Measurements from ENCODE around the gene SEMA3C.

SEMA3C gene

DNA sequence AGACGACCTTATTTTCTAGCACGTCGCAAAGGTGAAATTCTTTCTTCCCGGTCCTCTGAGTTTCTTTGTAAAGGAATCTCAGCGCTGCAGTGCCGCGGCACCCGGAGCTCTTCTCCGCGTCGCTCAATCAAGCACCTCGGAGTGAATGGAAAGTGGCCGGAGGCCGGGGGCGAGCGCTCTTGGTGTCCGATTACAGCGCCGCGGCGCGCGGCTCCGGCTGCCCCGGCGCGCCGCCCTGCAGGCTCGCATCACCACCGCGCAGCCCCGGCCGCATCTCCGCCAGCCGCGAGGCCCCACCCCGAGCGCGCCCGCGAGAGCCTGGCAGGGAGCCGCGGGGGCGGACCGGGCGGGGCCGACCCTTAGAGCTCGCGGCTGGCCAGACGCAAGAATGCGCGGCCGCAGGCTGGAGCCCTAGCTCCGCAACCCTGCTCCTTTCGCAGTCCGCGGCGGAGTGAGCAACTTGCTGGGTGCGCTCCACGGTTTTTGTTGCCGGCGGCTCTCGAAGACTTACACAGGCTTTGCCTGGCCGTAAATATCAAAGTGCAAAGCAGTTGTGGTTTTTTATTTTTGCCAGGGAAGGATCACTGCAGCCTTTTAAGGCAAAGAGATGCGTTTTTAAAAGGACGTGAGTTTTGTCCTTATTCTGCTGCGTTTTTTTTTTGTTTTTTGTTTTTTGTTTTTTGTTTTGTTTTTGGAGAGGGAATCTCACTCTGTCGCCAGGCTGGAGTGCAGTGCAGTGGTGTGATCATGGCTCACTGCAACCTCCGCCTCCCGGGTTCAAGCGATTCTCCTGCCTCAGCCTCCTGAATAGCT is at the start of gene SEMA3C:
SEMA3C (minus strand) TSS at position 143 of the 813 bp plus-strand sequence. CDS start 2,270 bp downstream, outside the sequence.
- Histone ChIP-seq H3K9me3 (ENCODE audit: low read length) (no peaks in the 10 kb centered on the region), H3K4me3 (ENCODE audit: low read length) (peak within 1 kb of the TSS; percentile 83), H2AFZ (ENCODE audit: low read depth, low read length) (peak within 1 kb of the TSS; percentile 78), H3K4me1 (ENCODE audit: insufficient read depth, low read length) (peaks cover 9% of the 10 kb centered on the region), H3K27me3 (ENCODE audit: insufficient read depth, low read length) (no peaks in the 10 kb centered on the region), H3K36me3 (ENCODE audit: insufficient read depth, low read length) (no peaks in the 10 kb centered on the region)

DNA sequence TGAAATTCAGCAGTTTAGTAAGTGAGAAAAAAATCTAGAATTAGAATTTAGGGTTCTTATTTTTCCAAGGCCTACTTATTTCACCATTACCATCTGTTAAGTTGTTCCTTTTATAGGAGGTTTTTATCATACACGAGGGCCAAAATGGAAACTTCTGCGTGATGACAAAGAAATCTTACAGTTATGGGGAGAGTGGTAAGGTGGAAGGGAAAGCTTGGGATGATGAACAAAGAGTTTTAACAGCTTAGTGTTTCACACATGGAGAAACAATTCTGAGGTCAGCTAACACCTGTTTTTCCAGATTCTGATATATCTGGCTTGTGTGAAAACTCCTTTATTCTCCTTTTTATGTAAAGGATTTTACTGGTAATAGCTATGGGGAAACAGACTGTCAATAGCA is 49.8 kb upstream of the SEMA3C start:
- Histone ChIP-seq H3K4me1 (ENCODE audit: insufficient read depth, low read length) (no peaks in the 10 kb centered on the region), H3K36me3 (ENCODE audit: insufficient read depth, low read length) (no peaks in the 10 kb centered on the region), H3K4me3 (ENCODE audit: low read length) (no peak overlapping the region), H3K9me3 (ENCODE audit: low read length) (no peaks in the 10 kb centered on the region), H3K27me3 (ENCODE audit: insufficient read depth, low read length) (no peaks in the 10 kb centered on the region), H2AFZ (ENCODE audit: low read depth, low read length) (no peak overlapping the region)

DNA sequence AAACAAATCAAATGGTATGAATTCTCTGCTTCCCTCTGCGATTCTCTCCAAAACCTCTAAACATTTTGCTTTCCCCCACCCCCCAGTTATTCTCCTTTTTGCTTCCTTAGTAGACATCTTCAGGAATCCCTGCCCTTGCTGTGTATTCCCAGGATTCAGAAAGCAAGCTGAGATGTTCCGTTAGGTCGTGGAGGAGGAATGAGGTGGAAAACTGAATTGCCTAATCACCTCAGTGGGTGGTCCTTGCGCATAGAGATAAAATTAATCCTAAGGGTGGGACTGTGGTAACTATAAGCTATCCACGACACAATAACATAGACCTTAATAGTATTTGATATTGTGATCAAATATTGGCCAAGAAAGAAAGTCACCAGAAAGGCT is 49.1 kb upstream of the SEMA3C start:
- no peak overlapping the region for H2AFZ ChIP-seq (ENCODE audit: low read depth, low read length)
- H3K36me3 ChIP-seq (ENCODE audit: insufficient read depth, low read length) = no peaks in the 10 kb centered on the region
- H3K27me3 ChIP-seq (ENCODE audit: insufficient read depth, low read length) = no peaks in the 10 kb centered on the region
- H3K4me3 ChIP-seq (ENCODE audit: low read length) = no peak overlapping the region
- H3K4me1 ChIP-seq (ENCODE audit: insufficient read depth, low read length) = no peaks in the 10 kb centered on the region
- H3K9me3 ChIP-seq (ENCODE audit: low read length) = no peaks in the 10 kb centered on the region

DNA sequence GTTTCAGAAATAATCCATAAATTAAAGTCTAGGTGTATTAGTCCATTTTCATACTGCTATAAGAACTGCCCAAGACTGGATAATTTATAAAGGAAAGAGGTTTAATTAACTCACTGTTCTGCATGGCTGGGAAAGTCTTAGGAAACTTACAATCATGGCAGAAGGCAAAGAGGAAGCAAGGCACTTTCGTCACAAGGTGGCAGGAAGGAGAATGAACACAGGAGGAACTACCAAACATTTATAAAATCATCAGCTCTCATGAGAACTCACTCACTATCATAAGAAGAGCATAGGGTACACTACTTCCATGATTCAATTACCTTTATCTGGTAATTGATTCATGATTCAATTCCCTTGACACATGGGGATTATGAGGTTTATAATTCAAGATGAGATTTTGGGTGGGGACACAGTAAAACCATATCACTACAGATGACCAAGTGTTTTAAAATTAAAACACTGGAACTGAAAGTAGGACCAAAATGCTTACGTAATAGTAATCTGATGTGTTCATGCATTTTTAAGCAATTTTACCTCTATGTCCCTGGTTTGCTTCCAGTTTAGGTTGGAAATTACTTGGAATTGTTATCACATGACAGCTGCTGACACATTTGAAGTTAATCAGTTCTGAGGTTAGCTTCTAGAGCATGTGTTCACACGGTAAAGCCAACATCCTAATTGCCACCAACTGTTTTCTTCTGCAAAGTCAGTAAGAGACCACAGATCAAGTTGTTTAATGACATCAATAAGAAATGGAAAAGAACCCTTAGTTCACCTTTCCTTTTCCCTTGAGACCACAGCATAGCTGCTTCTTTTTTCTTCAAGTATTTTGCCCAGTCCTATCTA is 48.4 kb upstream of the SEMA3C start:
- Histone ChIP-seq H3K36me3 (ENCODE audit: insufficient read depth, low read length) (no peaks in the 10 kb centered on the region), H3K27me3 (ENCODE audit: insufficient read depth, low read length) (no peaks in the 10 kb centered on the region), H3K9me3 (ENCODE audit: low read length) (no peaks in the 10 kb centered on the region), H2AFZ (ENCODE audit: low read depth, low read length) (no peak overlapping the region), H3K4me3 (ENCODE audit: low read length) (no peak overlapping the region), H3K4me1 (ENCODE audit: insufficient read depth, low read length) (no peaks in the 10 kb centered on the region)

DNA sequence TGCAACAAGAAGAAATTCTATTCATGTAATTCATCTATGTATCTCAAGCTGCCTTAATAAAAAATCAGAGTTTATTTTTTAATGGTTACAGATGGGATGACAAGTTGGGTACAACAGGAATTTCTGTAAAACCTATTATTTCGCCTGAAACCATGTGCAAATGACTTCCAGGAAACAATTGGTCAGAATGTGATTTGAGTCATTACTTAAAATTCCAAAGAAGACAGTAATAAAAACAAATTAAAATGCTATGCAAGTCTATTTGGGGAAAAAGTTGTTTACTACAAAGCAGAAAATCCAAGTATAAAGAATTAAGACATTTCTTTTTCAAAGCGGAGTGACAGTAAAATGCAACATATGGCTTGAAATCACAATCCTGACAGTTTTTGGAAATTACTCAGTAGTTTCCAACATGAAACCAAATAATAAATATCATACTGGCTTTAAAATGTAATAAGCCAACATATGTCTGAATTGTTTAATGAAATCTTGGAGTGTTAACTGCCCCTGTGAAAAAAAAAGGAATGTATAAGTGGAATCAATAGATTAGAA is 41.5 kb upstream of the SEMA3C start:
- Histone ChIP-seq H3K9me3 (ENCODE audit: low read length) (no peaks in the 10 kb centered on the region), H2AFZ (ENCODE audit: low read depth, low read length) (no peak overlapping the region), H3K4me3 (ENCODE audit: low read length) (no peak overlapping the region), H3K27me3 (ENCODE audit: insufficient read depth, low read length) (no peaks in the 10 kb centered on the region), H3K36me3 (ENCODE audit: insufficient read depth, low read length) (no peaks in the 10 kb centered on the region), H3K4me1 (ENCODE audit: insufficient read depth, low read length) (no peaks in the 10 kb centered on the region)

DNA sequence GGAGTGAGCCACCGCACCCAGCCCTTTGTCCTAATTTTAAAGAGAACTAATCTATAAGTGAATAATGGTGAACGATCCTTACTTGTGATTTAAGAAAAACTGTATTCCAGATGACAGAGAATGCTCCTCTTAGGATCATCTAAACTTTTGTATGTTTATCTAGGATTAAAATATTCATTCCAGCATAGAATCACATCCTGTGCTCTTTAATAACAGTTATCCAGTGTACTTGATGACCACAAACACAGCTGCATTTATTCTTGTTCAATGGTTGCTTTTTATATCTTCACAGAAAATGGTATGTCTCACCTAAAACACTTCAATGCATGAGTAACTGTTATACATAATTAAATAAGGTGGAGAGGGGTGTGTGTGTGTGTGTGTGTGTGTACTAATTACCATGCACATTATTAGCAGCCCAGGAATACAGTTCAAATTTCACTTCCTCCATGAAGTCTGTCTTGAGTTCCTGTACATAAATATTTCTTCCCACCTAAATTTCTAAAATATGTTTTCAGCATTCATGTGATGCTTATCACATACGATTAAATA is 38.5 kb upstream of the SEMA3C start:
- no peak overlapping the region for H3K4me3 ChIP-seq (ENCODE audit: low read length)
- H3K36me3 ChIP-seq (ENCODE audit: insufficient read depth, low read length) = no peaks in the 10 kb centered on the region
- no peaks in the 10 kb centered on the region for H3K27me3 ChIP-seq (ENCODE audit: insufficient read depth, low read length)
- no peak overlapping the region for H2AFZ ChIP-seq (ENCODE audit: low read depth, low read length)
- H3K9me3 ChIP-seq (ENCODE audit: low read length) = no peaks in the 10 kb centered on the region
- H3K4me1 ChIP-seq (ENCODE audit: insufficient read depth, low read length) = no peaks in the 10 kb centered on the region

DNA sequence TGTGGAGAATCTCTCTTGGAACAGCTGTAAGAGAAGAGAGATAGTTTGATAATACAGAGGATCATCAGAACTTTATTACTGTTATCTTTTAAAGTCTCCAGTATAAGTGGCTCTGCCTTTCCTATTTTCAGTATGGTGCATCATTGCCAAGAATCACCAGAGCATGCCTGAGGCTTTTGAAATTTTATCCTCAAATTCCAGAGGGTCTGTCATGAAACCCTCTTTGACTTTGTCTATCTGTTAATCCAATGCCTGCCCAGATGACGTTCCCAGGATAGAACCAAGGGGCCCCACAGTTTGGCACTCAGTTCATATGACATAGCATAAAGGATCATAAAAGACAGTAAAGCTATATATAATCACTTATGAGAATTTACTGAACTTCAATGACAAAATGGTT is 35.3 kb upstream of the SEMA3C start:
- Histone ChIP-seq H3K4me1 (ENCODE audit: insufficient read depth, low read length) (no peaks in the 10 kb centered on the region), H3K4me3 (ENCODE audit: low read length) (no peak overlapping the region), H3K27me3 (ENCODE audit: insufficient read depth, low read length) (no peaks in the 10 kb centered on the region), H2AFZ (ENCODE audit: low read depth, low read length) (no peak overlapping the region), H3K9me3 (ENCODE audit: low read length) (no peaks in the 10 kb centered on the region), H3K36me3 (ENCODE audit: insufficient read depth, low read length) (no peaks in the 10 kb centered on the region)

DNA sequence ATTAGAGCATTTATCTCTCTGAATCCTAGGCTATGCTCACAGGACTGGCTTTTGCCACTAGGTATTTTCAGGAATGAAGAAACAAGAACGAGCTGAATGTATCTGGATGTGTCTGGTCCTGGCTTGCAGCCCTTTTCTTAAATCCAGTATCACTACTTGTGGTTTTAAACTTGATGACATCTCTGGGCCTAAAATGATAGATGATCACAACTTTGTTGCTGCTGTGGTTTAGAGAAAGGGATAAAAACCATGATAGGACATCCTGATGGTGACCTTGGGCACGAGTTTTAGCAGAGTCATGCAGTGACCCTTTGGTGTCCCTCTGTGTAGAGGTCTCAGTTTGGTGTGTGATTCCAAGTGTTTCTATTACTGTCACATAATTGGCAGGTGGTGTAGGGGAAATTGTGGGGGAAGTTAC is 31.7 kb upstream of the SEMA3C start:
- H3K4me3 ChIP-seq (ENCODE audit: low read length) = no peak overlapping the region
- H3K4me1 ChIP-seq (ENCODE audit: insufficient read depth, low read length) = no peaks in the 10 kb centered on the region
- H2AFZ ChIP-seq (ENCODE audit: low read depth, low read length) = no peak overlapping the region
- no peaks in the 10 kb centered on the region for H3K9me3 ChIP-seq (ENCODE audit: low read length)
- no peaks in the 10 kb centered on the region for H3K36me3 ChIP-seq (ENCODE audit: insufficient read depth, low read length)
- H3K27me3 ChIP-seq (ENCODE audit: insufficient read depth, low read length) = no peaks in the 10 kb centered on the region

DNA sequence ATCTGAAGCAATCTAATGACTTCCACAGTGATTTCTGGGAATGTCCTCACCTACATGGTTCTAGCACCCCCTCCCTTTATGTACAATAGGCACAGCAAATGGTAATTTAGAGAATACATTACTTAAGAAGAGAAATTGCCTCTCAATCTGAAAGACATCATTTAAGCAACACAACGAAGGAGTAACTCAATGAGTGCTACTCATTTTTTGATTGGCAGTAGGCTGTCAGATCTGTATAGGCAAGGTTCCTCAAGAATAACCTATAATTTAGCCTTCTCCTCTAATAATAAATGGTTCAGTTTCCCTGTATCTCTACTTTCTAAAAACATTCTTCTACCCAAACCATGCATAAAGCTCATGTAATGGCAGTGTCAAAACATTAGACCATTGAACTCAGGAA is 30.6 kb upstream of the SEMA3C start:
- no peak overlapping the region for H2AFZ ChIP-seq (ENCODE audit: low read depth, low read length)
- H3K36me3 ChIP-seq (ENCODE audit: insufficient read depth, low read length) = no peaks in the 10 kb centered on the region
- H3K9me3 ChIP-seq (ENCODE audit: low read length) = no peaks in the 10 kb centered on the region
- no peaks in the 10 kb centered on the region for H3K27me3 ChIP-seq (ENCODE audit: insufficient read depth, low read length)
- H3K4me3 ChIP-seq (ENCODE audit: low read length) = no peak overlapping the region
- H3K4me1 ChIP-seq (ENCODE audit: insufficient read depth, low read length) = no peaks in the 10 kb centered on the region

DNA sequence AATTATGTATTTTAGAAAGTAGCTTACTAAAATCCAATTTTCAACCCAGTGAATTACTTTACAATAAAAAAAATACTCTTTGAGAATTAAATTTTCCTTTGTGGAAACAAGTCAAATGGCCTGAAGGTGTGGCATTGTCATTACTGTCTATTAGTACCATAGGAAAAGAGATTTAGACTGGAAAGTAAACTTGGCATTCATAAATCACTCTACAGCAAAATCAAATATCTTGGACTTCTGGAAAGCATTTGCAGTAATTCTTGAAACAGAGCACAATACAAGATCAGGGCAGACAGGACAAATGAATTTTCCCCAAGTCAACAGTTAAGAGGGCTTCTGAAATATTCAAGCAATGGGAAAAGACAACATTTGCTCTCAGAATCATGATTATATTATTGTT is 28.0 kb upstream of the SEMA3C start:
- no peaks in the 10 kb centered on the region for H3K36me3 ChIP-seq (ENCODE audit: insufficient read depth, low read length)
- H3K27me3 ChIP-seq (ENCODE audit: insufficient read depth, low read length) = no peaks in the 10 kb centered on the region
- H3K9me3 ChIP-seq (ENCODE audit: low read length) = no peaks in the 10 kb centered on the region
- H2AFZ ChIP-seq (ENCODE audit: low read depth, low read length) = no peak overlapping the region
- H3K4me3 ChIP-seq (ENCODE audit: low read length) = no peak overlapping the region
- H3K4me1 ChIP-seq (ENCODE audit: insufficient read depth, low read length) = peaks cover 8% of the 10 kb centered on the region

DNA sequence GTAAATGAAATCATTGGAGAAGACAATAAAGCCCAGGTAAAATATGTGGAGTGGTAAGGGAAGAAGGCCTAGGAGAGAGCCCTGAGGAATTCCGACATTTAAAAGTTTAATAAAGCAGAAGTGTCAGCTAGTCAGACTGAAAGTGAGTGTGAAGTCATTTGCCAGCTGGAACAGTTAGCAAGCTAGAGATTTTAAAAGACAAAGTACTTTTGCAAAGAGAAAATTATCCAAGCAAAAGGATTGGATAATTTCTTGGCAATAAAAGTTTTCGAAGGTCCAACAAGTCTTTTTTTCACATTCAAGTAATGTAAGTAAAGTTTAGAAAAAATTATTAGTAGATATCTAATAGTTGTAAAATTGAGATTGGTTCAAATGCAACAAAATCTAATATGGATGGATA is 27.1 kb upstream of the SEMA3C start:
- Histone ChIP-seq H3K4me3 (ENCODE audit: low read length) (no peak overlapping the region), H3K36me3 (ENCODE audit: insufficient read depth, low read length) (no peaks in the 10 kb centered on the region), H3K4me1 (ENCODE audit: insufficient read depth, low read length) (peaks cover 11% of the 10 kb centered on the region), H2AFZ (ENCODE audit: low read depth, low read length) (no peak overlapping the region), H3K27me3 (ENCODE audit: insufficient read depth, low read length) (no peaks in the 10 kb centered on the region), H3K9me3 (ENCODE audit: low read length) (no peaks in the 10 kb centered on the region)

DNA sequence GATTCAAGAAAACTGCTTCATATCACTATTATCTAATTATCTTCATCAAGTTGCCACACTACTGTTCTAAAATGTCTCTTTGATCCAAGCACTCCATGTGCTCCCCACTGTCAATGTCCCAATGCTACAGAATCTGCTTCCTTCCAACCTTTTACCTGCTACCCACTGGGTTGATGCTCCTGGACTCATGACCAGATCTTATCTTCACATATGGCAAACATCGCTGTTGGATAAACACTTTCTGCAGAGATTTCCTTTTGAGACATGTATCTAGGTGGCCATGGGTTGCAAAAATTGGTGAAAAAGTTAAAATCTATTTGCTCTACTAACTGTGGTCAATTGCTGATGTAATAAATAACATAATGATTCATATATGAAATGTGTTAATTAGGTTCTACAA is 24.5 kb upstream of the SEMA3C start:
- Histone ChIP-seq H3K36me3 (ENCODE audit: insufficient read depth, low read length) (no peaks in the 10 kb centered on the region), H3K27me3 (ENCODE audit: insufficient read depth, low read length) (no peaks in the 10 kb centered on the region), H3K9me3 (ENCODE audit: low read length) (no peaks in the 10 kb centered on the region), H2AFZ (ENCODE audit: low read depth, low read length) (no peak overlapping the region), H3K4me3 (ENCODE audit: low read length) (no peak overlapping the region), H3K4me1 (ENCODE audit: insufficient read depth, low read length) (peaks cover 11% of the 10 kb centered on the region)

Measured in neuron (in vitro differentiated cells).